Effector CD4-positive, alpha-beta T cell (primary cell): ENCODE measurements around the gene NHS.
A peak's percentile ranks its signal among the peaks of the same experiment; 100 is the strongest.

ENCODE experiments used
- DNase-seq: peaks from one replicate; pipeline ENCODE4 v3.0.0-alpha.2; 2020
- total RNA-seq: gene quantifications from one replicate; lab custom pipeline; 2026; lab: John Stamatoyannopoulos, UW

NHS gene
- 2.4 reads per million, percentile 7 among the genes with 10 or more reads in this experiment for total RNA-seq

DNA sequence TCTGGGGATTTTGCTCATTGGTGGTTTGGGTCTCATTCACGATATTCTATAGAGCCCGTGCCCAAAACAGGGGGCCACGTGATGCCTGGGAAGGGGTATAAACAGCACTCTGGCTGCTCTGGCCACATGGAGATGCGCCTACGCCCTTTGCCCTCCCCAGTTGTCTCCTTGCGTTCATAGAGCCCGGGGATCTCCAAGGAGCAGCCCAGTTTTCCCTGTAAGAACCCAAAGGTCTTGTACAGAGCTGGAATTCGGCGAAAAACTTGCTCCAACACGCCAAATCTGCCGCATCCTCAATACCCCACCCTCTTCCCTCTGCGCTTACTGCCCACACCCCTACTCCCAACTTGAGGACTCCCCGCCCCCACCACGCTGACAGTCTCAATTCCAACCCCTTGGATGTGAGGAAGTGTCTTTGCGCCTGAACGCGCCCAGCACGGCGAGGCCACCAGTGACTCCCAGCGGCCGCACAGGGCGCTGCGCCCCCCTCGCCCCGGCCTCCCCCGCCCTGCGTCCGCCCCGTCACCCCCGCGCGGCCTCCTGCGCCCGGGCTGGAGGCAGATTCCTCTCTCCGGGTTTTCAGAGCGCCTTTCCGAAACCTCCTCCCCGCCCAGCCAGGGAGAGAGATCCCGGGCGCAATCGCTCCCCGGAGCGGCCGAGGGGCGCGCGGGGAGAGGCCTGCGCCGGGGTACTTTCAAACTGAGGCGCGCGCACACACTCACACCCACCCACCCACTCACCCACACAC is at the start of gene NHS:
TSS of gene NHS (plus strand) at position 582 of the 748 bp plus-strand sequence. CDS start 558 bp downstream, outside the sequence.
- DNase-seq: no peak

DNA sequence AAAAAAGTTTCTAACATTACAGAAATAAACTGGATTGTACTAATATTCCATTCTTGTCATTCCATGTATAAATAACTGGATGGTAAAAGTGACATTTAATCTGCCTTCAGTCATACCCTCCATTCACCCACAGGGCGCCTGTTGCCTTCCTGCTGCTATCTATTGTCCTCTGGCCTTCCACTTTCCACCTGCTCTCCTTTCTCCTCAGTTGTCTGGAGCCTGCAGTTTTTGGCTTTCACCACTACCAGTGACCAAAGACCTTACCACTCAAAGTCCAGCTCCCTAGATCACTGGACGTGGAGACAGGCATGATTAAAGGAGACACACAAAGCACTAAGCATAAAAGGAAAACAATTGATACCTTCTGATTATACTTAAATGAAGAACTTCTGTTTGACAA is 46.2 kb upstream of the NHS start:
- DNase-seq: no peak

DNA sequence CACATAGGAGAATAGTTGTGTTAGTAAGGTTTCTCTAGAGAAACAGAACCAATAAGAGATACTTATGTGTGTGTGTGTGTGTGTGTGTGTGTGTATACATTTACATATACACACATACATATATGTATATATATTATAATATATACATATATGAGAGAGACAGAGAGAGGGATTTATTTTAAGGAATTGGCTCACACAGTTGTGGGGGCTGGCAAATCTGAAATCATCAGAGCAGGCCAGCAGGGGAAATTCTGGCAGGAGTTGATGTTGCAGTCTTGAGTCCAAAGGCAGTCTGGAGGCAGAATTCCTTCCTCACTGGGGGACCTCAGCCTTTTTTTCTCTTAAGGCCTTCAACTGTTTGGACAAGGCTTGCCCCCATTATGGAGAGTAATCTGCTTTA is 38.6 kb upstream of the NHS start:
- no peak for DNase-seq

DNA sequence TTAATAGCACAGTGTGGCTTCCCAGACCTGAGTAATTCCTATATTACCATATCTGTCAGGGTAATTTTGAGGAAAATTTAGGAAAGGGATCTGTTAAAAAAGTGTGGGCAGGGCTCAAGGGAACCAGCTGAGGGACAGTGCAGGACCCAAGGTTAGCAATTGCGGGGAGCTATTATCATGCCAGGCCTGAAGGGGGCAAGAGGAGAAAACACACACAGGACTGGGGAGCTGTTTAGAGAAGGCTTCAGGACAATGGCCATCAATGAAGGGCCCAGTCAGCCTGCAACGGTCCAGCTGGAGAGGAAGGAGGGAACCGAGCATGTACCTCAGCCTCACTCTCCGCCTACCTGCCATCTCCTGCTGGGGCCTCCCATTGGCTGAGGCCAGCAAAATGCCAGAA is 19.0 kb upstream of the NHS start:
- no peak for DNase-seq

DNA sequence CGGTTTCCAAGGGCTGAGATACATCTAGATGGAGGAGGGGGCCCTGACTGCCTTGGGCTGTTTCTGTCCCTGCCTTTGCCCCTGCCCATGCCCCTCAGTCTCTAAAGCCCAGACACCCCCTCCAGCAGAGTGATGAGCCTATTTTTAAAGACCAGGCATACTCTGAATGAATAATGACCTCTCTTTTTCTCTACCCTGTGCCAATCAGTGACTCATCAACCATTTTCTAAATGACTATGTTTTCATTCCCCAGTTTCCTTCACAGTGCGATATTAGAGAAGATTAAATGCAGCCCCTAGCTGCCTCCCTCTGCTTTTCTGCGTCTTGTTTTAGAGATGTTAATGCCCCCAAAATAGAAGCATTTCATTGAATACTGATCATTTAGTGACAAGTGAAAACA is 15.5 kb upstream of the NHS start:
- DNase-seq: no peak

DNA sequence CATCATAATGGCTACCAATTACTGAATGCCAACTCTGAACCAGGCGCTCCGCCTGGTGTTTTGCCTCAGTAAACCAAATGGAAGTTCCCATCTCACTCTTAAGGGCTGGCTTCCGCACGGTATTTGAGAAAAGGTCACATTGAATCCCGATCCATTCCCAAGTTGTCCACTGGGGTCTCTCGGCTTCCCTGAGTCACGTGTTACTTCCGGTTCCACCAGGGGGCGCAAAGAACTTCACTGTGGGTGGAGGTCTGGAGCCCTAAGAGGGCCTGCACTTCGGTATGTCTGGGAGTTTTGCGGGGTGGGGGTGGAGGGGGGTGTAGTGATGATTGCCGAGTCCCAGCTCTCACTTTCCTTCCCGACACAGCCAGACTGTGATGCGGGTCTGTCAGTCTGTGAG is 13.4 kb upstream of the NHS start:
- no peak for DNase-seq

DNA sequence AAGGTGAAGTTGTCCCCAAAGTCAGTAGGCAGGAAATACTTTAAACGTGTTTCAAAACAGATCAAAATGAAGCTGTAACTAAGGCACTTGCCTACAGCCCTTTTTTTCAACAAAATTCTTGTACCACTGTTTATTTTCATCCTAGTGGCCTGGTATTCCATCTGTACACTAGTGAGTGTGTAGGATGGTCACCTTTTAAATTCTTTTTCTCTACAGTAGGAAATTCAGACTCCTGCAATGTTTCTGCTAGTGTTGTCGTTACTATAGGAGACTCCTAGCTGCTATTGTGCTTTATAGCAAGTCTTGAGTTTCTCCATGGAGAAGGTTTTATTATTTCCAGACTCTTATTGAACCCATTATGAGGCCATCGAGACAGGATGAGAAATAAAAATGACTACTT is 7.0 kb upstream of the NHS start:
- DNase-seq: no peak

DNA sequence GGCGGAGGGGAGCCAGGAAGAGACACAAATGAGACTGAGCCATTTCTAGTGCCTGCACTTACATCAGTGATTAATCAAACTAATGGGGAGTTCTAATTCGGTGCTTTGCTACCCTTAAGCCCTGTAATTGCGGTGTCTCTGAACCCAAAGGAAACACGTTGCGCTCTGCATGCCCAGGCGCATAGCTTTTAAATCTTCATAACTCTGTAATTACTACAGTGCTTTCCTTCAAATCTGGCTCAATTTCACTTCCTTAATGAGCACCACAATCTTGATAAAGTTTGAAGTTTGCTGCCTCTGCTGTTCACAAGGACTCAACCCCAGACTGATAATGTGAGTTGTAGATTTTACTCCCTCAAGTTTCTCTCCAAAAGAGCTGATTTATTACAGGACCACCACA is 5.7 kb upstream of the NHS start:
- no peak for DNase-seq

DNA sequence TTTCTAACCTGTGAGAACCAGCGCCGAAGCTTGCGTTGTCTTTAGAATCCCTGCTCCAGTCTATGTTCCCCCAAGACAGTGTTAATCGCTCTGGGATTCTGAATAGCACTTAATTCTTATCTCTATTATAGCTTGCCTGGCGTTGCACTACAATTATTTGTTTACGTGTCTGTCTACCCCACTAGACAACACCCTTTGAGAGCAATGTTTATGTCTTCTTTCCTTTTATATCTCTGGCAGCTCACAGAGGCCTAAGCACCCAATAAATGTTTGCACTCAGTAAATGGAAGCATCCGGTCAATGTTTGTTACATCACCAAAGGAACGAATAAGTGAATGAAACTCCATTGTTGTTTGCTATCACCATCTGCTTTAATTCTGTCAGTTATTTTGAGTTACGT is 4.8 kb upstream of the NHS start:
- no peak for DNase-seq

DNA sequence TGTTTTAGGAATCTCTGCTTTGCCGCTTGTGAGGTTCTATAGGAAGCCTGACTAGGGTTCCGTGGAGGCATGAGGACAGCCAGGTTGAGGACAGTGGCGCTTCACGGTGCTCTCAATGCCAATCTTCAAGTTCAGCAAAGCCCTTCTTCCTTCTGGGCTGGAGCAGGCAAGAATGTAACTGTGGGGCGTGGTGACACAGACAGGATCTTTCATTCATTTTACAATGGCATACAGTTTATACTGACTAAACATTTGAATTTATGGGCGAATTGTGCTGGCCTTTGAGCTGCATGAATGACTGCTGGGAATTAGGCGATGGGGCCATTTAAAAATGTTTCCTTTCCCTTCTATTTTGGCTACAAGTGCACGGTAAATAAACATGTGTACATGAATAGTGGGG is 2.9 kb upstream of the NHS start:
- no peak for DNase-seq

DNA sequence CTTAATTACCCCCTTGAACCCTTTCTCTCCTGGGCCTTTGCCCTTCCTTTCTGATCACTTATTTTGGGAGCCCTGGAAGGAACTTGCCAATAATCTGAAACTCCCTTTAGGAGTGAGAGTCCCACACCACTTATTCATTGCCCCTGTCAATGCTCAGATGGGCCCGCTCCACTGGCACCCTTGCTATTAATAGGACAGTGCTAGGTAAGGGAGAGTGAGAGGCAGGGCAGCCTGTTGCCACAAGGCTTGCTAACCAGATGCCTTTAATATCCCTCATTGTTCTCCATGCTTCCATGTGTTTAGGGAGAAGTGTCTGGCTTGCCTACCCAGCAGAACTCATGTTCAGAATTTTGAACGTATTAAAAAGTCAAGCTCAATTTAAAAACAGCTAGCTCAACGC is 1.7 kb upstream of the NHS start:
- no peak for DNase-seq

DNA sequence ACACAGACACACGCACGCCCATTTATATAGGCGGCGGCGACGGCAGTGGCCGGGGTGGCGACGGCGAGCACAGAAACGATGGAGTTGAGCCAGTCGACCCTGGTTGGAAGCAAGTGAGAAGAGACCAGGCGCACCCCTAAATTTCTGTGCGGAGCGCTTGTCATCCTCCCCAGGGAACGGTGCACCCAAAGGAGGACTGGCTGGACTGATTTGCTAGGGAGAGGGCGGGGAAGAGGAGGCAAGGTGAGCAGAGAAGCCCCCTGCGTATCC is 302 bp downstream of the NHS start:
- DNase-seq: no peak

DNA sequence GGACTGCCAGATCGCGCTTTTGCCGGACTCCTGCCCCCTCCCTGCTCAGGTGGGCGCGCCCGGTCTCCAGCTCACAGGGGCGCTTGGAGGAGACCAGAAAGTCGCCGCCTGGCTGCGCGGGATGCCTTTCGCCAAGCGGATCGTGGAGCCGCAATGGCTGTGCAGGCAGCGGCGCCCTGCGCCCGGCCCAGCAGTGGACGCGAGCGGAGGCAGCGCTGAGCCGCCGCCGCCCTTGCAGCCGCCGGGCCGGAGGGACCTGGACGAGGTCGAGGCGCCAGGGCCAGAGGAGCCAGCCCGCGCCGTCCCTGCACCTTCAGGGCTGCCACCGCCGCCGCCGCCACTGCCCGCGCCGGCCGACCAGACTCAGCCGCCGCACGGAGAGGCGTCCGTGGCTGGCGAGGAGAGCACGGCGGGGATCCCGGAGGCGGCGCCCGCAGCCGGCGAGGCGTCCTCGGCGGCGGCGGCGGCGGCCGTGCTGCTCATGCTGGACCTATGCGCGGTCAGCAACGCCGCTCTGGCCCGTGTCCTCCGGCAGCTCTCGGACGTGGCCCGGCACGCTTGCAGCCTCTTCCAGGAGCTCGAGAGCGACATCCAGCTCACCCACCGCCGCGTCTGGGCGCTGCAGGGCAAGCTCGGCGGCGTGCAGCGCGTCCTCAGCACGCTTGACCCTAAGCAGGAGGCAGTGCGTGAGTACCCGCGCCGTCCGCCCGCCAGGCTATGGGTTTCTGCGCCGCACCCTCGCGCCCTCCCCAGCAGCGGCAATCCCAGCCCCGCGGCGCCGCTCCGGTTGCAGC is 834 bp downstream of the NHS start:
- DNase-seq: no peak

DNA sequence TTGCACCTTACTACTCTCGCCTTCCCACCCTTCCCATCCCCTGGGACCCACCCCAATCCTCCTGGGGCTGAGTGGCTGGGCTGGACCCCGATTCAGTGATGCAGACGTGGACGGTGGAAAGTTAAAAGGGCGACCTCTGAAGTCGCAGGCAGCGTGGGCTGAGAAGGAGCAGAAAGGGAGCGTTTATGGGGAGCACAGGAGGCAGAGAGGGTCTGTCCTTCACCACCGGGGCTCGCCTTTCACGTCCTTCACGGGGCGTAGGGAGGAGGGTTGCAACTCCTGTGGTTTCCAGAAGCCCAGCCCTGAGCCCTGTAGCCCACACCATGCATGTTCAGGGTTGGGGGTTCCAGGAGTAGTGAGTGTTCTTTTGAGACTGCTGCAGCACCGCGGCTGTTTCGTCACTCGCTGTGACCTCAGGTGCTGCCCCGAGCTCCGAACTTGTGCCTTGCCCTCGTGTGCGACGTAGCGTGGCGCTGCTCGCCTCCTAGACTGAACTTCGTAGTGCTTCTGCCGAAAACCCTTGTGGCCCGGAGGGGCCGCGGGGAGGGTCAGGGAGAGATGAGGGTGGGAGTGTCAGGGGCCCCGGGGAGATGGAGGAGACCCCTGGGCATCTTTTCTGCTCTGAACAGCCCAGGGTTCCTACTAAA is 1.6 kb downstream of the NHS start:
- DNase-seq: no peak

DNA sequence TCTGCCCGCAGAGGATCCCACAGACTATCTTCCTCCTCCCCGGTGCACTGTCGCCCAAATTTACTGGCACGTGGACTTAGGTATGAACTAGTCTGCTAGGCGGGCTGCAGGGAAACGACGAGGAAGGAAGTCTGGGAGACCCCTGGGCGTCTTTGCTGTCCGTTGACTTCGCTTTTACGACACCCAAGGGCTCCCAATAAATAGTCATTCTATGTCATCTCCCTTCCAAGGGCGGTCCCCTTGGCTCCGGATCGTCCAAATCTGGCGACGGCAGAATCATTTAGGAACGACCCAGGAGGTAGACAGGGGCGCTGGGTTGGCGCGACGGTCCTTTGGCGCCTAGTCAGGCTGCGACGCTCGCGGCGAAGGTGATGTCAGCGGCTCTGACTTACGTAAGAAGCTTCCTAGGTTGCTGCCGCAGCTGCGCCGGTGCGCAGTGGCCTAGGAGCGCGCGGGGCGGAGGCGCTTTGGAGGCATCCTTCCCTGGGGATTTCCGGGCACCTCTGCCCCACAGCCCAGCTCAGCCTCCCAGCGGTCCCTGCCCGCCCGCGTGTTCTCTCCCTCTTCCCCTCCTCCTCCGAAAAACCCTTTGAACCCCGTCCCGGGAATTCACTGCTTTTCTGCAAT is 2.2 kb downstream of the NHS start:
- DNase-seq: no peak

DNA sequence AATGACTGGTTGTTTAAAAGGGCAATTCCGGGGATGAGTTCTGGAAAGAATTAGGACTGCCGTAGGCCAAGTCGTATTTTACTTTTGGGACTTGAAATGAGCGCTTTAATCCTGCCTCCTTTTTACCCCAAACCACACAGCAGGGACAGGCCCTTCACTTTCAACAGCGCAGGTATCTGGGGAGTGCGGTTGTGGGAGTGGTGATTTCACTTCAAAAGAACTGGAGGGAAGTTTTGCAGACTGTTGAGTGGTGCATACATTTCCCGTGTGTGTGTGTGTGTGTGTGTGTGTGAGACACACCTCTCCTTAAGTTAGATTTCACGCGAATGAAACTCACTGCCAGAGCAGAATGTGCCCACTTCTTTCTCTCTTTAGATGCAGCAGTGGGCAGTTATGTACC is 2.8 kb downstream of the NHS start:
- no peak for DNase-seq

DNA sequence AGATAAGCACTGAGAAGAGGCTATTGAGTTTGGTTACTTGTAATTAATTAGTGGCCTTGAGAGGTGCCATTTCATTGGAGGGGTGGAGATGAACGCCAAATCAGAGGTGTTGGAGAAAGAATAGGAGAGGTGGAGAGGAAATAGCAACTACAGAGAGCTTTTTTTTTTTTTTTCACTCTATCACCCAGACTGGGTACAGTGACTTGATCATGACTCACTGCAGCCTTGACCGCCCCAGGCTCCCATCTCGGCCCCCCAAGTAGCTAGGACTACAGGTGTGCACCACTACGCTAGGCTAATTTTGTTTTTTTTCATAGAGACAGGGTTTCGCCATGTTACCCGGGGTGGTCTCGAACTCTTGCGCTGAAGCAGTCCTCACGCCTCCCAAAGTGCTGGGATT is 5.2 kb downstream of the NHS start:
- DNase-seq: no peak

DNA sequence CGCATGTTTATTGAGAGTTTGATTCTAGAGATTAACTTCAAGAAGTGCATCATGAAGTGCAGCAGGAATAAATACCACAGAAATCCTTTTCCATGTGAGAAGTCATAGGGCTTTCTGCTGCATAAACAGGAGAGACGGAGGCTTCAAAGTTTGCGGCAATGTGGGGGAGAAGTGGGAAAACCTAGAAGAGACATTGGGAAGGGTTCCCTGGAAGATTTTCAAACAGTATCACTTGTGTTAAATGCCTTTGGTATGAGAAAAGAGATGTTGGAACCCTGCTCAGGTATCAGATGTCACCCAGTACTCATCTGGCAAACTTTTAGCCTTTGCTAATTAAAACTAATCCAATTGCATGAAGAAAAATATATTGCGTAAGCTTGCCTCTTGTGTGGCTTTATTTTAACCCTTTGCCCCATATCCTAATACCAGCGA is 15.4 kb downstream of the NHS start:
- DNase-seq: no peak

DNA sequence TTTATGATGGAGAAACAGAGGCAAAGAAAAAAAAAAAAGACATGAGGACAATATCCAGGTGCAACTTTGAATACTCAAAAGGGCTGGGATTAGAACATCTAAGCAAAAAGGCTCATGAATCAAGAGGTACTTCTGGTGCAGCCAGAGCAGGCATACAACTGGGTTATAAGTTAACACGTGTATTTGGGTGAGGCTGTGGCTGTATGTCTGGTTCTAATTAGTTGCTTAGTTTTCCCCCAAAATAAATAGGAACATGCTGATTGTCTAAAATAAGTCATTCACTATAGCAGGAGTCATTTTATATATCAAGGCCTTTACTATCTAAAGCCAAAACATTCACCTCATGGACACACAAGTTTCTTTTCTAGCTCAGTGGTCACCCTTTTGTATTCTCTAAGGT is 20.2 kb downstream of the NHS start:
- no peak for DNase-seq

DNA sequence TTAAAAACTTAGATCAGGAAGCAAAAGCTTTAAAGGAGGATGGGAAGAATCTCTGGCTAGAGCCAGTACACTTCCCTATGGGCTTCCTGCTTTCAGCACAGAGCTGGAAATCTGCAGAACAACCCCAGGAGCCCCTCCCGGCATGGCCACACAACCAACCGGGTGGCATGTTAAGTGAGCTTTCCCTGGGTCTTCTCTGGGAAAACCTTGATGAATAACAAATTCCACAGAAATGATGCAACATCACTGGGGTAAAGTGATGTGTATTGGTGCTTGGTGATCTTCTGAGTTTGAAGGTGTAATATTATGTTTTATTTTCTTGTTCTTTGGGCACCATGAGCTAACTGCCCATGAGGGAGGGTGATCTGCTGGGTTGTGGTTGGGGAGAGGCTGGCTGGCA is 22.1 kb downstream of the NHS start:
- no peak for DNase-seq

DNA sequence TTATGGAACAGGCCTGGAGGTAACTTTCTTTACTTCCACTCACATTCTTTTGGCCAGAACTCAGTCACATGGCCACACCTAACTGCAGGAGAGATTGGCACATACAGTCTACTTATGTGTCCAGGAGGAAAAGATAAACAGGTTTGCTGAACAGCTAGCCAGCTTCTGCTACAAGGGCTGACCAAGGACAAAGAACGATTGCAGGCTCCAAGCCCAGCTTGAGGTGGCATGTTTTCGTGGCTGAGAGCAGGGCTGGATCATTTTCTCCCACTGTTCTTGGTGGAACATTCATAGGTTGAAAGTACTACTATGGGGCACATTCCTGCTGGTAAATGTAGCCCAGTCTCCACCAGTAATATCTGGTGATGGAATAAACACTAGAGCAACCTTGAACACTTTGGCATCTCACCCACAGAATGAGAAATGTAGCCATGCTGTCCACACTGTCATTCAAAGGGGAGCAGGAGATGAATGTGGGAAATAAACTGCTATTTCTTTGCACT is 28.2 kb downstream of the NHS start:
- no peak for DNase-seq

DNA sequence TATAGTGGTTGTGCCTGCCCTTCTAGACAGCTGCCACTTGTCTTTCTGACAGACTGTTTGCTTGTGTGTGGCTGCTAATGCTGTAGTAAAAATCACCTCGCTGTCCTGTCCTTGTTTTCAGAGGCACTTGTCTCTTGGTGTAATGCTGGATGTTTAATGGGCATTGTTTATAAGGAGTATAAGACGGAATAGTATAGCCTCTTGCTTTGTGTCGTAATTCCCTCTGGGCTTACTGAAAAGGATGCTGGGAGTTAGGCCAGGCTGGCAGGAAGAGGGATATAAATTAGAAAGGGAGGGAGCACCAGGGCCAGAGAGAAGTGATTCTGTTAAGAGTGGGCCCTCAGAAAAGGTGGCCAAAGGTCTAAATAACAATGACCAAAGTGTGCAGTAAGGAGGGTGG is 29.0 kb downstream of the NHS start:
- DNase-seq: no peak

DNA sequence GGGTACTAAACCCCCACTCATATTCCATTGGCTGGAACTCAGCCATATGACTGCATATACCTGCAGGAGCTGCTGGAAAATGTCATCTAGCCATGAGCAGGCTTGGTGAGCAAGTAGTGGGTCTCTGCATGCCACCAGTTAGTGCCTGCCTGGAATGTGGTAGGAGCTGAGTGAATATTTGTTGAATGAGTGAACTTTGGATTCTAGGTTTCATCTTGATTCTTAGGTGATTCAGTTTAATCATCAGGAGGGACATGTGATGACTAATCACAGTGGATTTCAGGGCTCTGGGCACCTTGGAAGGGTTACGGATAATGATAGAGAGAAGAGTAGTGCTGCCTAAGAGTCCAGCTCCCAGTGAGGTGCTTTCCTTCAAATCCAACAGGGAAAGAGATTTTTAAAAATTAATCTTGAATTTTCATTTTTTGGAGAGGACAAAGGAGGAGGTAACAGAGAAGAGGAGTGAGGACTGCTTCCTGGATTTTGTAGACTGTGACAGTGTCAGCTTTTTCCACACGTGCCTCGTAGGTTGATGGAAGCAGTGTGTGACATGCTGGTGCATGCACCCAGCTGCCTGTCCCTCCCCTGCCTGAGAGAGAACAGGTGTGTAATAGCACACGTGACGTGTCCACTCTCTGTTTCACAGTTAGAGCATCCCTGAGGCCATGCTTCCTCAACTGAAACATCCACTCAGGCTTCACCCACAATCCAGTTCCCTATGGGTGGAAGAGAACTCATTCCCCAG is 30.4 kb downstream of the NHS start:
- no peak for DNase-seq
